GM23248 (cell line): ENCODE measurements around the gene TNKS1BP1. TPM values are rescaled to one million over a fixed set of nuclear protein-coding genes. Genes with fewer than 3 reads are reported as not detected.
A peak's percentile ranks its signal among the peaks of the same experiment; 100 is the strongest.

Experiments
- DNase-seq: peaks from one replicate; pipeline ENCODE4 v3.0.0-alpha.2; 2015
- H2AFZ ChIP-seq: fragments of 200-600 bp; sonication (generic); 2 replicates; pipeline ENCODE4 v1.6.1; 2016; ENCODE audit warnings: antibody characterized with exemption
- H3F3A ChIP-seq: fragments of 200-600 bp; sonication (generic); 2 replicates; pipeline ENCODE4 v1.6.1; 2016; ENCODE audit warnings: mild to moderate bottlenecking, antibody characterized with exemption, mixed run types; ENCODE audit not compliant: insufficient read depth
- H3K27ac ChIP-seq: fragments of 200-600 bp; sonication (generic); 2 replicates; pipeline ENCODE4 v1.5.1; 2016; ENCODE audit warnings: mild to moderate bottlenecking
- H3K27me3 ChIP-seq: fragments of 200-600 bp; sonication (generic); replicated peaks from 2 replicates; pipeline ENCODE4 v1.6.1; 2016; ENCODE audit warnings: mild to moderate bottlenecking; ENCODE audit not compliant: insufficient read depth
- H3K36me3 ChIP-seq: fragments of 200-600 bp; sonication (generic); 2 replicates; pipeline ENCODE4 v1.6.1; 2016; ENCODE audit warnings: low read depth, mild to moderate bottlenecking
- H3K4me1 ChIP-seq: fragments of 200-600 bp; sonication (generic); 2 replicates; pipeline ENCODE4 v1.6.1; 2016; ENCODE audit warnings: mild to moderate bottlenecking; ENCODE audit not compliant: insufficient read depth
- H3K4me2 ChIP-seq: fragments of 200-600 bp; sonication (generic); one replicate; pipeline ENCODE4 v1.6.1; 2016; ENCODE audit warnings: mild to moderate bottlenecking; ENCODE audit not compliant: unreplicated experiment
- H3K4me3 ChIP-seq: fragments of 200-600 bp; sonication (generic); 2 replicates; pipeline ENCODE4 v1.5.1; 2016; ENCODE audit warnings: mild to moderate bottlenecking
- H3K79me2 ChIP-seq: fragments of 200-600 bp; sonication (generic); 2 replicates; pipeline ENCODE4 v1.6.1; 2016; ENCODE audit warnings: mild to moderate bottlenecking; ENCODE audit not compliant: insufficient read depth
- H3K9ac ChIP-seq: fragments of 200-600 bp; sonication (generic); 2 replicates; pipeline ENCODE4 v1.6.1; 2016; ENCODE audit warnings: mild to moderate bottlenecking
- H3K9me2 ChIP-seq: fragments of 200-600 bp; sonication (generic); 2 replicates; pipeline ENCODE4 v1.6.1; 2016; ENCODE audit warnings: mixed run types, mild to moderate bottlenecking, moderate library complexity; ENCODE audit not compliant: insufficient read depth
- H3K9me3 ChIP-seq: fragments of 200-600 bp; sonication (generic); one replicate; pipeline ENCODE4 v1.6.1; 2017; ENCODE audit warnings: low read depth
- H4K20me1 ChIP-seq: fragments of 200-600 bp; sonication (generic); 2 replicates; pipeline ENCODE4 v1.6.0; 2016; ENCODE audit not compliant: insufficient read depth
- EZH2 ChIP-seq: fragments of 200-600 bp; sonication (generic); IDR thresholded peaks from 2 replicates; pipeline ENCODE4 v1.6.1; 2018; ENCODE audit warnings: antibody characterized with exemption, mild to moderate bottlenecking; ENCODE audit not compliant: insufficient read depth, poor library complexity, severe bottlenecking
- EZH2phosphoT487 ChIP-seq: fragments of 200-600 bp; sonication (generic); IDR thresholded peaks from 2 replicates; pipeline ENCODE4 v1.6.1; 2018; ENCODE audit warnings: antibody characterized with exemption, moderate library complexity, mild to moderate bottlenecking, low read depth; ENCODE audit not compliant: insufficient read depth
- WGBS, 2 experiments: methylation state at CpG; one replicate each; pipeline ENCODE4 v1.1.6; 2015 to 2017; ENCODE audit warnings: low lambda C conversion rate in 2 of 2, low coverage in 1 of 2; ENCODE audit errors: missing lambda C conversion rate in 2 of 2; 5-methylcytosine and 5-hydroxymethylcytosine counted together
- in situ Hi-C: fragments of 300-500 bp; cut with MboI; formaldehyde crosslinking; loops from 2 replicates; pipeline ENCODE4 v1.15.0; 2020
- polyA plus RNA-seq: library from polyadenylated mRNA; unstranded; fragments of >200 nt; fragmentation: Nextera tagmentation; extraction: Ambion mirVana; gene quantifications from 2 replicates; pipeline ENCODE4 v1.2.1, GENCODE V29; 2016
- total RNA-seq: library from RNA; depleted of rRNA; stranded (reverse); fragments of >200 nt; shearing (Covaris generic); gene quantifications from 2 replicates; pipeline ENCODE4 v1.2.3, GENCODE V29; 2014

The TNKS1BP1 gene
- total and polyA plus RNA-seq, 2 experiments from 2014 or later: 88.2 to 89.7 TPM

GRCh38 chr11:57335343-57336110 is 10.8 kb upstream of the TNKS1BP1 start, which contains the start of gene SSRP1:
Gene SSRP1, minus strand, starts transcription at chr11:57335892. Its CDS starts 771 bp downstream, at chr11:57335121.
- H3K4me3 ChIP-seq: peak within 1 kb of the TSS; percentile 82
- in situ Hi-C loops: no loop called here
- H3K79me2 ChIP-seq: peaks cover 57% of the 10 kb centered on the region
- peak within 1 kb of the TSS; percentile 93 for H3K9ac ChIP-seq
- H3K27me3 ChIP-seq: no peaks in the 10 kb centered on the region
- WGBS, 2 experiments: 1% methylated on average over 52 to 60 of the region's 69 CpGs
- TF ChIP-seq EZH2phosphoT487 (no peak), EZH2 (no peak)
- no peaks in the 10 kb centered on the region for H3K9me3 ChIP-seq
- peak; percentile 95 for DNase-seq
- H3K4me2 ChIP-seq: peak within 1 kb of the TSS; percentile 87
- no peaks in the 10 kb centered on the region for H3F3A ChIP-seq
- no peaks in the 10 kb centered on the region for H3K9me2 ChIP-seq
- H3K36me3 ChIP-seq: no peaks in the 10 kb centered on the region; the same call in 1 of the 2 replicates
- H3K27ac ChIP-seq: peak within 1 kb of the TSS; percentile 74
- no peaks in the 10 kb centered on the region for H4K20me1 ChIP-seq
- H3K4me1 ChIP-seq: peaks cover 14% of the 10 kb centered on the region
- peak within 1 kb of the TSS; percentile 85 for H2AFZ ChIP-seq

DNA sequence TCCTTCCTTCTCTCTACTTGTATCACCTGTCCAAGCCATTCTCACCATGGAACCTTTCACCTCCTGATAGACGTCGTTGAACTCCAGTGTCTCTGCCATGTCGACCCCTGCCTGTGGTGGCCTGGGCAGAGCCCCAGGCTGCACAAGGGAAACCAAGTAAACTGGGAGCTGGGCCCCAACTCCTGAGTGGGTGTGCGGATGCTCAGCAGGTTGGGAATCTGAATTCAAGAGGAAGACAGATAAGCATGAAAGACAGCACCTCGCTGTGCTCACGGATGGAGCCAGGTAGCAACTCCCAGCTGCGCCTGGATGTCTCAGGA is 10.2 kb upstream of the TNKS1BP1 start:
- Histone ChIP-seq H3K27ac (peak overlapping the region; percentile 74), H3K79me2 (peaks cover 63% of the 10 kb centered on the region)
- 2% methylated on average over 7 of the region's 7 CpGs for WGBS, 2 experiments

GRCh38 chr11:57332694-57333440 is 8.1 kb upstream of the TNKS1BP1 start:
- Histone ChIP-seq H3K4me1 (peaks cover 14% of the 10 kb centered on the region), H3K9ac (no peak overlapping the region), H4K20me1 (no peaks in the 10 kb centered on the region), H3K9me2 (no peaks in the 10 kb centered on the region), H3K36me3 (peaks cover 10% of the 10 kb centered on the region), H3K79me2 (peaks cover 71% of the 10 kb centered on the region), H3K4me2 (no peak overlapping the region), H2AFZ (no peak overlapping the region), H3K27ac (no peak overlapping the region), H3K27me3 (no peaks in the 10 kb centered on the region), H3F3A (peaks cover 7% of the 10 kb centered on the region), H3K9me3 (no peaks in the 10 kb centered on the region), H3K4me3 (no peak overlapping the region)
- DNase-seq: no peak
- no peak for TF ChIP-seq EZH2phosphoT487
- in situ Hi-C loops: no loop called here
- 91% methylated on average over 11 of the region's 11 CpGs for WGBS, 2 experiments

More for the DNA sequence above, 10.2 kb upstream of the TNKS1BP1 start:
- Histone ChIP-seq H3K9ac (peak overlapping the region; percentile 93), H2AFZ (peak overlapping the region; percentile 85), H3K9me3 (no peaks in the 10 kb centered on the region), H3K4me2 (peak overlapping the region; percentile 87), H3K27me3 (no peaks in the 10 kb centered on the region), H3F3A (no peaks in the 10 kb centered on the region), H3K9me2 (no peaks in the 10 kb centered on the region), H3K4me3 (peak overlapping the region; percentile 82), H3K36me3 (no peaks in the 10 kb centered on the region; the same call in none of the 2 replicates), H3K4me1 (peaks cover 14% of the 10 kb centered on the region), H4K20me1 (no peaks in the 10 kb centered on the region)
- TF ChIP-seq EZH2: no peak
- DNase-seq: no peak
- in situ Hi-C loops: no loop called here

- H3K36me3 ChIP-seq: peaks cover 17% of the 10 kb centered on the region
- in situ Hi-C loops: no loop called here
- H3K9me2 ChIP-seq: no peaks in the 10 kb centered on the region
Observed at GRCh38 chr11:57331720-57332119, 7.0 kb upstream of the TNKS1BP1 start.

More at GRCh38 chr11:57331720-57332119, 7.0 kb upstream of the TNKS1BP1 start:
- Histone ChIP-seq H3K27me3 (no peaks in the 10 kb centered on the region), H4K20me1 (no peaks in the 10 kb centered on the region), H3K79me2 (peaks cover 69% of the 10 kb centered on the region), H3K4me2 (no peak overlapping the region), H3K9me3 (no peaks in the 10 kb centered on the region), H3K4me1 (peaks cover 14% of the 10 kb centered on the region), H3K4me3 (no peak overlapping the region), H3K27ac (no peak overlapping the region), H2AFZ (no peak overlapping the region), H3F3A (peaks cover 18% of the 10 kb centered on the region), H3K9ac (no peak overlapping the region)
- no peak for DNase-seq
- 90 to 94% methylated on average over 14 of the region's 14 CpGs for WGBS, 2 experiments
- no peak for TF ChIP-seq EZH2
- TF ChIP-seq EZH2phosphoT487: no peak
